GM12801 (cell line): Measurements from ENCODE around the gene NNT.

Experiments used
- CTCF ChIP-seq: IDR thresholded peaks from one replicate; pipeline ENCODE4 v1.5.1; 2011; ENCODE audit warnings: control low read depth; ENCODE audit not compliant: insufficient read length; ENCODE audit errors: extremely low read depth

The NNT gene

GRCh38 chr5:43608406-43608805 is 5.4 kb downstream of the NNT start:
- no peak for TF ChIP-seq CTCF

DNA sequence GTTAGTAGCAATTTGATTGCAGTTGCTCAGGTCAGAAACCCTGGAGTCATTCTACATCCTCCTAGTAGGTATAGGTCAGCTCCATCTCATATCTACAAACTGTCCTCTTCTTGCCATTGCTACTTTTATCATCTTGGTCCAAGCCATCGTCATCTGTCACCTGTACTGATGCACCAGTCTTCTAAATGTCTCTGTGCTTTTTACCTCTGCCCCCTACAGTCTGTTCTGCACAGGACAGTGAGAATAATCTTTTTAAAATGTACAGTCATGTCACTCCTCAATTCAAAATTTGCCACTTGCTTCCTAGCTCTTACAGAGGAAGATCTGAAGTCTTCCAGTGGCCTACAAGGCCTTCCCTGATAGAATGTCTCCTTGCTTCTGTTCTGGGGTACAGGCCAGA is 6.8 kb downstream of the NNT start:
- no peak for TF ChIP-seq CTCF

- no peak for TF ChIP-seq CTCF
Measured at GRCh38 chr5:43613370-43613769, 10.4 kb downstream of the NNT start.

- TF ChIP-seq CTCF = no peak
Measured at GRCh38 chr5:43615445-43616184, 12.6 kb downstream of the NNT start.

DNA sequence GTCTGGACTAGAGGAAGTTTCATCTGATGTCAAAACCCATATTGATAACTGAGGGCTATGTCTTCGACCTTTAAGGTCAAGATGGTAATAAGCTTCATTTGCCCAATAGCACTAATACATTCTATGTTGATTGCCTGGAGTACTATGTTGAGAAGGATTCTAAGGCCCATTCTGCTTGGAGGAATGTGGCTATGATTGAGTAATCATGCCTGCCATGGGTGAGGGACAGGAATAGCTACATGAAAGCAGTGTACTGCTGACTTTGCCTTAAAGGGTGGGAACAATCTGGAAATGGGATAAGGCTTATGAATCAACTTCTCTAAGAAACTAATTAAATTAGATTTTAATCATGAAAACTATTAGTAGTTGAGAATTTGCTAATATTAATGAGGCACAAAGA is 13.6 kb downstream of the NNT start:
- TF ChIP-seq CTCF = no peak

GRCh38 chr5:43619380-43619779 is 16.4 kb downstream of the NNT start:
- TF ChIP-seq CTCF = no peak

DNA sequence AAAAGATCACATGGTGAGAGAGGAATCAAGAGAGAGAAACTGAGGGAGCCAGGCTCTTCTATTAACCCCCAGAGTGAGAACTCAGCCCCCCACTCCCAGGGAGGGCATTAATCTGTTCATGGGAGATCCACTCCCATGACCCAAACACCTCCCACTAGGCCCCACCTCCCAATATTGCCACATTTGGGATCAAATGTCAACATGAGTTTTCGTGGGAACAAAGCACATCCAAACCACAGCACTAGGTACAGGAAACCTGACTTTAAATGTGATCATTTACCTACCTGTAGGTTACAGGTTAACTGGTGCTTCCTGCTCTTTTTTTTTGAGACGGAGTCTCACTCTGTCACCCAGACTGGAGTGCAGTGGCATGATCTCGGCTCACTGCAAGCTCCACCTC is 16.9 kb downstream of the NNT start:
- TF ChIP-seq CTCF = no peak
